ENCODE results near the gene LCOR.
"Not testable (repeated sequence)": the region's sequence is repeated elsewhere in the genome, so short reads cannot be mapped to it uniquely, and the experiment has no call there.

LCOR gene

DNA sequence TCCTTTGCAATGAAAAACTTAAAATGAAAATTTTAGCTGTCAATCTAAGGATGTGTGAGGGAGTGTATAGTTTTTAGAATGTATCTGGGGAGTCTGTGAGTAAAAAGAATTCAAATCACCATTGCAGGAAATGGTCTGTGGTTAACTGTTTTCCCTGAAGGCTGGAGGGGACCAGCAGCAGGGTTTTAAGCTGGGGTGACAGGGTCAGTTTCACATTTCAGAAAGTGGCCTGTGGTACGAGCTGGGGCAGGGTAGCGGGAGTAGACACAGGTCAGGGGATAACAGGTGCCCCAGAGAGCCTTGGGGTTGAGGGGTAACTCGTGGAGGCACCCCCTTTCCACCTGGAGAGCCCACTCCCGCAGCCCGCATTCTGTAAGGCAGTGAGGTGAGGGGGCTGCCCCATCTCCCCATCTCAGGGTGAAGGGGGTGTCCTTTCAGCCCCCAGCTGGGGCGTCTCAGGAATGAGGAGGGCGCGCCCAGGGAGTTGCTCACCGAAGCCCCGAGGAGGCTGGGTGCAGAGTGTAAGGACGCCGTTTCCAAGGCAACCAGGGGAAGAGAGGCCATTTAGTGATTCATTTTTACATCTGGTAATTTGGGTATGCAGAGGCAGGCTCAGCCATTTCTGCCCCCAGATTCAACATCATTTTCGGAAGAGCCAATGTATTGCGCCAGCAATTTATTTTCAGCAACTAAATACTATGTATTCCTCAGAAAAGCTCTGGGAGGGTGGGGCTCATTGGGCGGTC lies 184.8 kb downstream of the LCOR start:
- DNase-seq, result no peak

DNA sequence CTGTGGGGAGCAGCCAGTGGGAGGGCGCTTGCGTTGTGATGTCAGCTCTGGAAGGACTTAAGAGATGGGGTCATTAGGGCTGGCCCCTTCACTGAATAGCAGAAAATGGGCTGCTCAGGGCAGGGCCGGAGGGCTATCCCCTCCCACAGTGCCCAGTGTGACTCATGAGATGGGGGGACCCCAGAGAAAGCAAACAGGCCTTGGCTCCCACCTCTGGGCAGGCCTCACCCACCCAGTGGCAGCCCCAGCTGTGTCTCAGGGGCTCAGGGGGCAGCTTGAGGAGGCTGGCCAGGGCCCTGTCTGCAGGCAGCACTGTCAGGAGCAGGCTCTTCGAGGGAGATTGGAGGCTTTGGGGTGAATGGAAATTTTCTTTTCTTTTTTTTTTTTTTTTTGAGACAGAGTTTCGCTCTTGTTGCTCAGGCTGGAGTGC lies 185.4 kb downstream of the LCOR start:
- DNase-seq, result no peak

DNA sequence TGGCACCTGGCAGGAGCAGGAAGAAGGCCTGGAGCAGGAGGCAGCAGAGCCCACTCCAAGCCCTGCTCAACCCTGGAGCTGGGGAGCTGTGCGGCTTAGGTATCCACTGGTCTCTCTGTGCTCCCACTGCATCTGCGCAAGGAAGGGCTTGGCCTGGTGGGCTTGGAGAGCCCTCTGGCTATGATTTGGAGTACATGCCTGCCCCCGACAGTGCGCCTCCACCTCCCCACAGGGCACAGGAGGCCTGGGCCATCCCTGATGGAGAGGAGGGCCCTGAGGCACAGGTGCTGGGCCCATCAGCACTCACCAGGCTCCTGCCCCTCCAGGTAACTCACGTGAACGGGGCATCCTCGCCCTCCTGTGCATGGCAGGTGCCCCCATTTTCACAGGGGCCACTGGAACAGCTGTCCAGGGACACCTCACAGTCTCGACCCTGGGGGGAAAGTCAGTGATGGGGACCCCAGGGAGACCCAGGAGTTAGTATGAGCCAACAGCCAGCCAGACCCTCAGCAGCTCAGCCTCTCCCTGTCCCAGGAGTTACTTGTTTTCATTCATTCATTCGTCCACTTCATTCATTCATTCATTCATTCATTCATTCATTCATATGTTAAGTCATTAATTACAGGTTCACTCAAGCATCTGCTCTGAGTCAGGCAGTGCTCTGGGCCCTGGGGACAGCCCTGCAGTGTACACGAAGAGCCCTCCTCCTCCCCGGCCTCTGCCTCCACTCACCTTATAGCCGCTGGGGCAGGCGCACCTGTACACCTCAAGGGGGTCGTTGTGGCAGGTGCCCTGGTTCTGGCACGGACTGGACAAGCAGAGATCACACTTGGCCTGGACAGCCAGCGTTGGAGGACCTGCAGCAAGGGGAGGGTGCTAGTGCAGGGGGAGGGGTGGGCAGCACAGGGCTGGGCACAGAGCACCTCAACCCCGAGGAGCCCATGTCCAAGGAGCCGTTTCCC lies 186.4 kb downstream of the LCOR start:
- no peak for DNase-seq

DNA sequence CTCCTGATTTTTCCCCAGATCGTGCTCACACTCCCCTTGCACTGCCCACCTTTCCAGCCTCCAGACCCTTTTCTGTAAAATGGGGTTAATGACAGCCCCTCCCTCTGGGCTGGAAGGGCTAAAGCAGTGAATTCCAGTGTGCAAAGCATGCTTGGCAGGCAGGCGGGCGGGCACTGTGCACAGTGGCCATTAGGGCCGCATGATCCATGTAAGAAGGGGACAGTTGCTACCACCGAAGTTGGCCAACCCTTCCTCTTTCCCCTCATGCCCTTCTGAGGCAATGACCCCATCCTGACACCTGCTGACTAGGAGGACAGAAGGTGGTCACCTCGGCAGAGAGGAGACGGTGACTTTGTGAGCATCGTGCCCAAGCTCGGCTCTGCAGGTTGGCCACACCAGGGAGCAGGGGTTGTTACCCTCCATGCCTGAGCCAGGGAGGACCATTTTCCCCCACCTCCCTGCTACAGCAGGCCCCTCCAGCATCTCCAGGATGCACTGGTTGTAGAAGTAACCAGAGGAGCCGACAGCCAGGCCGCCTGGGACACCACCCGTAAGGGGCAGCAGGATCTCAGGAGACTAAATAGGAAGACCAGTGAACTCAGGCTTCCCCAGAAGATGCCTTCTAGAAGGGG lies 187.2 kb downstream of the LCOR start:
- no peak for DNase-seq

DNA sequence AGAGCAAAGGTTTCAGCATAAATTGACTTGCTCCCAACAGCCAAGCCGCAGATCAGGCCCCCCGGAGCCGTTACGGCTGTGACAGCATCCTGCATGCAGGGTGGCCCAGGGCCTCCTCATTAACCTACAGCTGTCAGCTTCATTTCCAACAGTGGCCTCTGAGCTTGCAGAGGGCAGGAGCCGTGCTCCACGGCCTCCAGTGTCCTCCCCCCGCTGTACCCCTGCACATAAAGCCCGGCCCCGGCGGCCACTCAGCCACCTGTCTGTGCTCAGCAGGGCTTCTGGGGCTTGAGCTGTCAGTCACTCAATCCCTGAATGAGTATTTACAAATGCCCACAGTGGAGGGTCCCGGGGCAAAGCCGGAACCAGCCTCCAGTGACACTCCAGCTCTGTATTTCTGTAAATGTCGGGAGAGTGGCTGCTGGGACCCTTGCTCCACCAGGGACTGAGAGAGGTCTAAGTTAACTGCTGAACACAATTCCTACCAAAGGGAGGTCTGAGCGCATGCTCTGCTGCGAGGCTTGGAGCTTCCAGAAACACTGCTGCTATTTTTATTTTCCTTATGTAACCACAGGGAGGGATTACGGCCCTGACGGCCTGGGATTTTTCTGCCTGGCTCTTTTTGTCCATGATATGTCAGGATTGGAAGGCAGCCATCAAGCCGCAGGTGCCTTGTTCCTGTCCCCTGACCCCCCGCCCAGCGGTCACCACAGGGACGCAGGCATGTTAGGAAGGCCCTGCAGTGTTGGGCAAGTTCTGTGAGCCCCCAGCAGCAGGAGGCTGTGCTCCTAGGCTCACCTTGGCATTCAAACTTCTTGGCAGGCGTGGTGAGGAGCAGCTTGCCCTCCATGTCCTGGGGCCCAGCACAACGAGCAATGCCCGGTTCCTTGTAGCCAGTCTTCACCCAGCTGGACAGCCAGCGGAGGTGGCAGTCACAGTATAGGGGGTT lies 188.6 kb downstream of the LCOR start:
- DNase-seq, result no peak

DNA sequence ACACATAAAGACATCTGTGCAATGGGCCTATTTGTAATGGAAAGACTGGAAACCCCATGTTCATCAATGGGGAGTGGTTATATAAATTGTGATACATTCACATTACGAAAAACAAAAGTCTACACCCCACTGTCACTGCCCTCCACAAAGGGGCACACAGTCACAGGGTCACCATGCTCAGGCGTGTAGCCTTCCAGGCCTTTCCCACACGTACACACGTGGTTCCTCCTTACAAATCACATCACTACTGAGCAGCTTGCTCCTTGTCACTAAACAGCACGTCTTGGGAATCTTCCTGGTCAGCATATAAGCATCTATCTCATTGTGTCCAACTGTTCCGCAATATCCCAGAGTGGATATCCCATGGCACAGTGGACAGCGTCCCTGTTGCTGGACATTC lies 190.5 kb downstream of the LCOR start:
- no peak for DNase-seq

DNA sequence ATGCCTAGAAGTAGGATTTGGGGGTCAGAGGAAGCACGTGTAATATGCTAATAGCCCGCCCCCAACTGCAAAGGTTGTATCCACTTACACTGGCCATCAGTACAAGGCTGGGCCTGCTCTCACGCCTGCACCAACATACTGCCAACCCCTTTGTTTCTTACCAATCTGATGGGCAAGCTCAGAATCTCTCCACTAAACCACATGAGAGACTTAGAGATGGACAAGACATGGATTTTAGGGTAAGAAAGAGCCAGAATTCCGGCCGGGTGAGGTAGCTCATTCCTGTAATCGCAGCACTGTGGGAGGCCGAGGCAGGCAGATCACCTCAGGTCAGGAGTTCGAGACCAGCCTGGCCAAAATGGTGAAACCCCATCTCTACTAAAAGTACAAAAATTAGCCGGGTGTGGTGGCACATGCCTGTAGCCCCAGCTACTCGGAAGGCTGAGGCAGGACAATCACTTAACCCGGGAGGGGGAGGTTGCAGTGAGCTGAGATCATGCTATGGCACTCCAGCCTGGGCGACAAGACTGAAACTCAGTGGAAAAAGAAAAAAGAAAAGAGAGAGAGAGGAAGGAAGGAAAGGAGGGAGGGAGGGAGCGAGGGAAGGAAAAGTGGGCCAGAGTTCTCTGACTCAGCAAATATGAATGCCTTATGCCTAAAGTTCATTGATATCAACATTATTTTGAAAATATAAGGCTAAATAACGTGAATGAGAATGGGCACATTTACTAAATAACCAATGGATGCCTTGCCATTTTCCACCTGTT lies 191.5 kb downstream of the LCOR start:
- DNase-seq, result no peak

DNA sequence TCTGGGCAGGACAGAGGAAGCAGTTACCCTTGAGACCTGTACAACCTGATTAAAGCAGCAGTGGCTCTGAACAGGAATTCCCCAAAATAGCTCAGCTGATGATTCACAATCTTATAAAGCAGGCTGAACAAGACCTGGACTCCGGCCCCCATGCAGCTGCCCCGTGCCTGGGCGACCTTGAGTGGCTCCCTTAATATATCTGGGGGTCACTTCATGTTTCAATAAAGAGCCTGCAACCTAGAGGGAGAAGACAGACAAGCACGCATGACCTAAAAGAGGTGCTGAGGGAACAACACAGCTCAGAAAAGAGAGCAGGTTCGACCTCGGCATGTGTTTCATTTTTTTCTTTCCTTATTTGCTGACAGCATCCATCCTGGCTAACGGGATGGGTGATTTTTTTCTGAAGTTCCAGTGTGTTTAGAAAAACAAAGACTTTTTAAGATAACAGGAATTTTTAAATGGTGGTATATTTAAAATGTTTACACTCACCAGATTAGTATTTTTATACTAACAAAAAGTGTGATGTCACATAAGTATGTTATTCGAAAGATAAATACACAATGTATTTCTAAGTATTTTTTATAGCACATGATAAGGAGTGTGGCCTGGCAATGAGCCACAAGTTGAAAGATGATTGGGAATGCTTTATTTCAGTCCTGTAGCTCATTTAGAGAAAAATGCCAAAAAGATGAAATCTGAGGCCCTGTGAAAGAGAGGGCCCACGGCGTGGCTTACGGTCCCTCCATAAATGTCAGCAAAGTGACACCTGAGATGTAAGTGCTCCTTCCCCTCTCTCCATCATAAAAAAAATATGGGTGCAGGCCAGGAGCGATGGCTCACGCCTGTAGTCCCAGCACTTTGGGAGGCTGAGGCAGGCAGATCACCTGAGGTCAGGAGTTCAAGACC lies 192.3 kb downstream of the LCOR start:
- DNase-seq, result no peak

DNA sequence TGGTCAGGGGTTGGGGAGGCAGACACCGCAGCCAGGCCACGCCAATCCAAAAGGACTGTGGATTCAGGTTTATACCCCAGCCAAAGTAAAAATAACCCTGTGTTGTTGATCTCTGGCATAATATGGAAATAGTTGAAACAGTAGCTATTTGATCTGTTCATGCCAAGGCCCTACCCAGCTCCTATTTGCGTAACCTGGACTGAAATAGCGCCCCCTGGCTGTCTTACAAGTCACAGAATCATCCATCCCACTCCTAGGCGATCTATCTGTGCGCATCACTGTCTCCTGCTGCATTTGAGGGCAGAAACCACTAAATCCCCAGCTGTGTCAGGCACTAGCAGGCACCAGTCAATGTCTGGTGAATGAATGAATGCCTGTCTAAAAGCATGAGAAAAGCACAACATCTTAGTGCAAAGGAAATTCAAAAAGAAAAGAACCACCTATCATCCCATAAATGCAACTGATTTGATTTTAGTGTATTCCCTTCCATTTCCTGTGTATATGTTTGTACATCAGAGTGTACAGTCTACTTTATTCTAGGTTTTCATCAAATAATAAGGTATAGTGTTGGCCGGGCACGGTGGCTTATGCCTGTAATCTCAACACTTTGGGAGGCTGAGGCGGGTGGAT lies 193.6 kb downstream of the LCOR start:
- peak; percentile 28 for DNase-seq

DNA sequence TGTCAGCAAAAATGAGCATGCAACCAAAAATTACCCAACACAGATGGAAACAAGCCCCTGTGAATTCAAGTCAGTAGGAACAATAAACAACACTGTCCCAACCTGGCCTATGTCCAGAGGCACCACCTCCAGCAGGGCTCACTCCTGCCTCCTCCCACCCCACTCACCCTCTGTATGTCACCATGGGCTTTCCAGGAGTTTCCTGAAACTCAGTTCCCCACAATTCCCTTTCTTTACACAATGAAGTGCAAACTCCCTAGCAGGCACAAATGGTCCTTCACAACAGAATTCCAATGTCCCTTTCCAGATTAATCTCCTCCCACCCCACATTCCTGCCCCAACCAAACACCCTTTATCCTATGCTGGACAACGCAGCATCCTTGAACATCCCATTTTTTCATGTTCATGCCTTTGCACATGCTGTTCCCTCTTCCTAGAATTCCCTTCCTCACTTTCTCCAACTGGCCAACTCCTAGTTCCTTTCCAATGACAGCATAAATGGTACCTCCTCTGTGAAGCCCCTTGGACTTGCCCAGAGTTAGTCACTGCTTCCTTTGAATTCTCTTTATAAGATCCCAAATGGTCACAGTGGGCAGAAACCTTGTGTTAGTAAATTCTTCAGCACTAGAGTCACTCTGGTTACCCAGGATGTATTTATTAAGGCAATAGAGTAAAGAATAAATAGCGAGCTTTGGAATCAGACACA lies 196.2 kb downstream of the LCOR start:
- DNase-seq, result no peak

DNA sequence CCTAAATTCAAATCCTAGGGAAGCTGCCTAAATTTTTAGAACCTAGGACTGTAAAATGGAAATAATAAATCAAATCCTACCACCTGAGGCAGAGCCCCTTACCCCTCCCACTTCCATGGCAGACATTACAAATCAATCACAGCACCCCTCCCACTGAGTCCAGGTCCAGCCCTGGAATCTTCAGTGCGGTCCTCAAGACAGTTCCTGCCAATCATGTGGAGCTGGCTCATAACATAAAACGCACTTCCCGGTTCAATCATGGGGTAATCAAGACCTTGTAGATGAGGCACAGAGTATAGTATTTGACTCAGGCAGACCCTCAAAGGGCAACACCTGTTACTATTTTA lies 196.7 kb downstream of the LCOR start:
- DNase-seq, result no peak

DNA sequence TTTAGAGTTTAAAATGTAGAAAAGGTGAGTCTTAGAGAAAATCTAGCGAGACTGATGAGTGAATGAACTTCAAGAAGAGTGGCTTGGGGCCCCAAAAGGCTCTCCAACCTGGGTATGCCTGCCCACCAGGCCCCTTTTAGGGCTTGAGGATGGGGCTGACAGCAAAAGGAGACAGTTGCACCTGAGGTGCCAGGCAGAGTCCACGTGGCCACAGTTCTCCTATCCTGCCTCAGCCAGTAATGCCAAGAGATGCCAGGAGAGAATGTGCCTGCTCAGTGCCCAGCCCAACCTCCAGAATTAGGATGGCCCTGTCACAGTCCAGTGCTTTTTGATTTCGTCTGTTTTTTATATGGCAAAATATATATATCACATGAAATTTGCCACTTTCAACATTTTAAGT lies 197.2 kb downstream of the LCOR start:
- no peak for DNase-seq

DNA sequence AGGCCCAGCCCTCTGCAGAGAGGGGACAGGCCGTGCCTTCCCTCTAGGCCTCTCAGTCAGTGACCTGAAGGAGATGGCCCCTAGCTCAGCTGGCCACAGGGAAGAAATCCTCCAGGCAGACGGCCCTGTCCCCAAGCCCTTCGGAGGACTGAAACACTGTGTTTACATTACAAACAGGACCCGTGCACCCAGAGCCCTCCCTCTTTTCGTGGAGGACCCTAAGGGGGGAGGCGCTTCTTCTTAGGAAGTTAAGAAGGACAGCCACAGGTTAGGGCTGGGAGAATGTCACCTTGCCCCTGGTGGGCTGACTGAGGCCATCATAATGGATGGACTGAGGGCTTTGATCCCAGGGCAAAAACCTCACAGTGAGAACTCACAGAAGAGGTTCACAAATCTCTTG lies 198.8 kb downstream of the LCOR start:
- no peak for DNase-seq

DNA sequence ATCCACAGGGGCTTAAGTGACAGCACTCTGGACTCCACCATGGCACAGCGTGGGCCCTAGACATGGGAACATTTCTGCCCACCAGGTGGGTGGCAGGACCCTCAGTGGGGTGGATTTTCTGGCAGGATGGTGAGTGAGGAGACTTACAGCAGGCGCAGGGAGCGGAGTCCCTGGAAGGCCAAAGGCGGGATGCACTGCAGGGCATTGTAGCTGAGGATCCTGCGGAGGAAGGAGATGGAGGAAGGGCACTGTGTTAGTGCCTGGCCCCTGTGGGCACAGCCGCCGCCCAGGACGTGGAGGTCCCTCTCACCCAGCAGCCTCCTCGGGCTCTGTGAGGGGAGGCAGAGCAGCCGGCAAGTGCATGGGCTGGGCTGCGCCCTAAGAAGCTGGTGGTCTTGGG lies 199.4 kb downstream of the LCOR start:
- DNase-seq, result no peak

DNA sequence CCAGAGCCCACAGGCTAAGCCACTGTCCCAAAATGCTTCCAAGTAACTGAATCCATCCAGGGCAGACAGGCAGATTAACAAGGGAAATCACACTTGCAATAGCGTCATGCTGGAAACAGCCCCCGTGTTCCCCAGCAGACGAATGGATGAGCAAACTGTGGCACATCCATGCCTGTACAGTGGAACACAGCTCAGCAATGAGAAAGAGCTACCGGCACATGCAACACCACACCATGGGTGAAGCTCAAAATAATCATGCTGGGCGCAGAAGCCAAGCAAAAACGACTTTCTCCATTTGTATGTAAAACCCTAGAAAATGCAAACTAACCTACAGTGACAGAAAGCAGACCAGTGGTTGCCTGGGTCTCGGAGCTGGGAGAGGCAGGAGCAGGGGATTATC lies 200.5 kb downstream of the LCOR start:
- no peak for DNase-seq

DNA sequence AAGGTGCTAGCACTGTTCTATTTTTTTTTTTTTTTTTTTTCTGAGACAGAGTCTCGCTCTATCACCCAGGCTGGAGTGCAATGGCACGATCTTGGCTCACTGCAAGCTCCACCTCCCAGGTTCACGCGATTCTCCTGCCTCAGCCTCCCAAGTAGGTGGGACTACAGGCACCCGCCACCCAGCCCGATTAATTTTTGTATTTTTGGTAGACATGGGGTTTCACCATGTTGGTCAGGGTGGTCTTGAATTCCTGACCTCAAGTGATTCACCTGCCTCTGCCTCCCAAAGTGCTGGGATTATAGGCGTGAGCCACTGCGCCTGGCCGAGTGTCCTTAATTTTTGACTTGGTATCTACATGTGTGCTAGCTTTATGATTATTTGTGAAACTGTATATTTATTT lies 201.7 kb downstream of the LCOR start:
- not testable (repeated sequence) for DNase-seq

DNA sequence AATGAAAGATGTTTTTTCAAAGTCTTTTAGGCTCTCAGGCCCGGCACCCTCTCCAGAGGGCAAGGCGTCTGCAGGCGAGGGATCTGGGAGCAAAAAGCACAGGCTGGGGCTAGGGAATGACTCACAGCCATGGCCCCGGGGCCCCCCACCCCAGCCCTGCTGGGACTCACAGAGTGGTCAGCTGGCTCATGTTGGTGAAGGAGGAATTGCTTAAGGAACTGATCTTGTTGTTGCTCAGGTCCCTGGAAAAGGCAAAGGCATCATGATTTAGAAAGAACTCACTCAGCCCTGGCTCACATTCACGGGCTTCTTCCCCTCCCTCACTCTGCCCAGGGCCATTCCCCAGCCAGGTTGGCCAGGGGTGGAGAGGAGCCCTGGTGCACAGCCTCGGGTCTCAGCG lies 202.2 kb downstream of the LCOR start:
- DNase-seq, result no peak

DNA sequence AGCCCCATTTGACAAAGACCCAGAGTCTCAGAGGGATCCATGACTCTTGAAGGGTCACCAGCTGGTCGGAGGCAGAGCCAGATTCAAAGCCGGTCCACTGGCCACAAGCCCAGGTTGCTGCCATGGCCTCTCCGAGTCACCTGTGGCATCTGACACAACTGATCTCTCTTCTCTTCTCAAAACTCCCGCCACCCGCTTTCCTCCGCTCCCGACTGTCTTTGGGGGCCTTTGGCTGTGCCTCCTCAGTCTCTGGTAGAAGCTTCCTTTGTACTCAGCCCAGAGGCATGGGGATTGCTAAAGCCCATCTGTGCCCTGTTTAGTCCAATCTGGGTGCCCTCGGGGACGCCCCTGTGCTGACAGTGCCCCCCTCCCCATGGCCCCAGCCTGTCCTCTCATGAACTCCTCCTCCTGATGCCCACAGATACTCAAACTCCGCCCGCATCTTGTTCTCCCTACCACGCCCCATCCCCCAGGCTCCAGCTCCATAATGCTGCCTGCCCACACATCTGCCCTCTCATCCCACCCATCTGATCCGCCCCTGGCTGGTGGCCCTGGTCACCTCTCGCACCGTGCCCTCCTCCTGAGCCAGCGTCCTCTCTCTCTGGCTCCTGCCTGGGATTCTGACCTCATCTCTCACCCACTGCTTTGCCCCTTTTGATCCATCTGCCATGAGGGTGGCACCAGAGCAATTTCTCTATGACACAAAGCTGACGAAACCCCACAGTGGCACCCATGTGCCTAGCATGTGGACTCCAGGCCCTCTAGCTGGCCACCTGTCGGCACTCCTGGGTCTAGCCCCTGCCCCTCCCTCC lies 203.1 kb downstream of the LCOR start:
- DNase-seq, result no peak
